Measurements from ENCODE around the gene TM9SF4. TPM values are rescaled to one million over a fixed set of nuclear protein-coding genes. Genes with fewer than 3 reads are reported as not detected.

TM9SF4 gene
- total RNA-seq, 1 donor from 2014 or later = 18.8 TPM

GRCh38 chr20:32203356-32204204 lies 94.1 kb downstream of the TM9SF4 start:
- H3K9me3 ChIP-seq (ENCODE audit: control insufficient read depth in 3 of 3, low read length in 3 of 3) = no peaks in the 10 kb centered on the region
- H3K4me3 ChIP-seq (ENCODE audit: low read length in 3 of 3) = peak overlapping the region; percentile 7 to 96 (median 94)
- H3K9ac ChIP-seq (ENCODE audit: low read depth in 1 of 3, low read length in 3 of 3) = peak overlapping the region; percentile 74 to 99 (median 98)
- peaks cover 24 to 35% (median 27%) of the 10 kb centered on the region in 3 donors for H3K36me3 ChIP-seq (ENCODE audit: control insufficient read depth in 3 of 3, insufficient read depth in 3 of 3, low read length in 3 of 3)
- peak overlapping the region; percentile 90 for H3K27ac ChIP-seq (ENCODE audit: low read depth, low read length)
- H3K27me3 ChIP-seq (ENCODE audit: control insufficient read depth in 3 of 3, insufficient read depth in 3 of 3, low read length in 3 of 3) = no peaks in the 10 kb centered on the region
- H3K4me1 ChIP-seq (ENCODE audit: control insufficient read depth in 3 of 3, insufficient read depth in 3 of 3, low read length in 3 of 3) = peaks cover 67 to 86% (median 69%) of the 10 kb centered on the region in 3 donors

- peaks cover 65 to 86% (median 75%) of the 10 kb centered on the region in 3 donors for H3K4me1 ChIP-seq (ENCODE audit: control insufficient read depth in 3 of 3, insufficient read depth in 3 of 3, low read length in 3 of 3)
- H3K9ac ChIP-seq (ENCODE audit: low read depth in 1 of 3, low read length in 3 of 3) = peak overlapping the region; percentile 90 to 99 (median 98)
- peak overlapping the region in 2 of 3 donors; percentile 94 to 96 for H3K4me3 ChIP-seq (ENCODE audit: low read length in 3 of 3)
- H3K27ac ChIP-seq (ENCODE audit: low read depth, low read length) = peak overlapping the region; percentile 90
- no peaks in the 10 kb centered on the region for H3K27me3 ChIP-seq (ENCODE audit: control insufficient read depth in 3 of 3, insufficient read depth in 3 of 3, low read length in 3 of 3)
- H3K9me3 ChIP-seq (ENCODE audit: control insufficient read depth in 3 of 3, low read length in 3 of 3) = no peaks in the 10 kb centered on the region
- peaks cover 15 to 26% (median 18%) of the 10 kb centered on the region in 3 donors for H3K36me3 ChIP-seq (ENCODE audit: control insufficient read depth in 3 of 3, insufficient read depth in 3 of 3, low read length in 3 of 3)
Observed at GRCh38 chr20:32204205-32205109, 94.9 kb downstream of the TM9SF4 start.

- Histone ChIP-seq H3K9me3 (ENCODE audit: control insufficient read depth in 3 of 3, low read length in 3 of 3) (no peaks in the 10 kb centered on the region), H3K4me1 (ENCODE audit: control insufficient read depth in 3 of 3, insufficient read depth in 3 of 3, low read length in 3 of 3) (peaks cover 71 to 88% (median 80%) of the 10 kb centered on the region in 3 donors), H3K36me3 (ENCODE audit: control insufficient read depth in 3 of 3, insufficient read depth in 3 of 3, low read length in 3 of 3) (peaks cover 13 to 22% (median 21%) of the 10 kb centered on the region in 3 donors), H3K9ac (ENCODE audit: low read depth in 1 of 3, low read length in 3 of 3) (peak overlapping the region; percentile 90 to 99 (median 98)), H3K4me3 (ENCODE audit: low read length in 3 of 3) (peak overlapping the region; percentile 90 to 96 (median 94)), H3K27me3 (ENCODE audit: control insufficient read depth in 3 of 3, insufficient read depth in 3 of 3, low read length in 3 of 3) (no peaks in the 10 kb centered on the region), H3K27ac (ENCODE audit: low read depth, low read length) (peak overlapping the region; percentile 90)
Observed at GRCh38 chr20:32205110-32205842, 95.8 kb downstream of the TM9SF4 start.

- H3K9me3 ChIP-seq (ENCODE audit: control insufficient read depth in 3 of 3, low read length in 3 of 3) = no peaks in the 10 kb centered on the region
- H3K4me3 ChIP-seq (ENCODE audit: low read length in 3 of 3) = peak overlapping the region; percentile 90 to 96 (median 94)
- no peaks in the 10 kb centered on the region for H3K27me3 ChIP-seq (ENCODE audit: control insufficient read depth in 3 of 3, insufficient read depth in 3 of 3, low read length in 3 of 3)
- H3K9ac ChIP-seq (ENCODE audit: low read depth in 1 of 3, low read length in 3 of 3) = peak overlapping the region; percentile 90 to 99 (median 98)
- H3K36me3 ChIP-seq (ENCODE audit: control insufficient read depth in 3 of 3, insufficient read depth in 3 of 3, low read length in 3 of 3) = peaks cover 9 to 23% (median 20%) of the 10 kb centered on the region in 3 donors
- peaks cover 73 to 92% (median 83%) of the 10 kb centered on the region in 3 donors for H3K4me1 ChIP-seq (ENCODE audit: control insufficient read depth in 3 of 3, insufficient read depth in 3 of 3, low read length in 3 of 3)
- H3K27ac ChIP-seq (ENCODE audit: low read depth, low read length) = peak overlapping the region; percentile 90
Observed at GRCh38 chr20:32205843-32206759, 96.6 kb downstream of the TM9SF4 start.

- Histone ChIP-seq H3K4me3 (ENCODE audit: low read length in 3 of 3) (peak overlapping the region; percentile 90 to 96 (median 94)), H3K27ac (ENCODE audit: low read depth, low read length) (peak overlapping the region; percentile 90), H3K4me1 (ENCODE audit: control insufficient read depth in 3 of 3, insufficient read depth in 3 of 3, low read length in 3 of 3) (peaks cover 71 to 92% (median 83%) of the 10 kb centered on the region in 3 donors), H3K9me3 (ENCODE audit: control insufficient read depth in 3 of 3, low read length in 3 of 3) (no peaks in the 10 kb centered on the region), H3K9ac (ENCODE audit: low read depth in 1 of 3, low read length in 3 of 3) (peak overlapping the region; percentile 90 to 99 (median 98)), H3K36me3 (ENCODE audit: control insufficient read depth in 3 of 3, insufficient read depth in 3 of 3, low read length in 3 of 3) (peaks cover 5 to 16% (median 15%) of the 10 kb centered on the region in 3 donors), H3K27me3 (ENCODE audit: control insufficient read depth in 3 of 3, insufficient read depth in 3 of 3, low read length in 3 of 3) (no peaks in the 10 kb centered on the region)
Observed at GRCh38 chr20:32206760-32207625, 97.5 kb downstream of the TM9SF4 start.

- Histone ChIP-seq H3K9ac (ENCODE audit: low read depth in 1 of 3, low read length in 3 of 3) (peak within 1 kb of the TSS; percentile 94 to 99 (median 98)), H3K9me3 (ENCODE audit: control insufficient read depth in 3 of 3, low read length in 3 of 3) (no peaks in the 10 kb centered on the region), H3K4me3 (ENCODE audit: low read length in 3 of 3) (peak within 1 kb of the TSS; percentile 94 to 99 (median 96)), H3K4me1 (ENCODE audit: control insufficient read depth in 3 of 3, insufficient read depth in 3 of 3, low read length in 3 of 3) (peaks cover 62 to 89% (median 75%) of the 10 kb centered on the region in 3 donors), H3K27me3 (ENCODE audit: control insufficient read depth in 3 of 3, insufficient read depth in 3 of 3, low read length in 3 of 3) (no peaks in the 10 kb centered on the region), H3K27ac (ENCODE audit: low read depth, low read length) (peak within 1 kb of the TSS; percentile 90), H3K36me3 (ENCODE audit: control insufficient read depth in 3 of 3, insufficient read depth in 3 of 3, low read length in 3 of 3) (peaks cover 5 to 14% (median 12%) of the 10 kb centered on the region in 3 donors)
Observed at GRCh38 chr20:32207626-32208498, 98.3 kb downstream of the TM9SF4 start, which contains the start of the genes PLAGL2 and POFUT1. Gene PLAGL2, minus strand, starts transcription at chr20:32207743. Its CDS starts 5,565 bp downstream, at chr20:32202178. Gene POFUT1, plus strand, starts transcription at chr20:32207880. Its CDS starts 62 bp downstream, at chr20:32207942.

- Histone ChIP-seq H3K9me3 (ENCODE audit: control insufficient read depth in 3 of 3, low read length in 3 of 3) (no peaks in the 10 kb centered on the region), H3K4me3 (ENCODE audit: low read length in 3 of 3) (peak overlapping the region; percentile 94 to 99 (median 96)), H3K27ac (ENCODE audit: low read depth, low read length) (peak overlapping the region; percentile 78), H3K9ac (ENCODE audit: low read depth in 1 of 3, low read length in 3 of 3) (peak overlapping the region; percentile 90 to 98 (median 94)), H3K27me3 (ENCODE audit: control insufficient read depth in 3 of 3, insufficient read depth in 3 of 3, low read length in 3 of 3) (no peaks in the 10 kb centered on the region), H3K4me1 (ENCODE audit: control insufficient read depth in 3 of 3, insufficient read depth in 3 of 3, low read length in 3 of 3) (peaks cover 55 to 81% (median 67%) of the 10 kb centered on the region in 3 donors), H3K36me3 (ENCODE audit: control insufficient read depth in 3 of 3, insufficient read depth in 3 of 3, low read length in 3 of 3) (peaks cover 5 to 14% (median 12%) of the 10 kb centered on the region in 3 donors)
Observed at GRCh38 chr20:32208499-32209154, 99.1 kb downstream of the TM9SF4 start.
